Spleen (tissue), 7 donors: Measurements from ENCODE around the gene SF3A1.

ENCODE experiments used
- POLR2A ChIP-seq, 3 donors: fragments of 450-650 bp; IDR thresholded peaks; one replicate each; pipeline ENCODE4 v1.5.1; 2017; ENCODE audit warnings: antibody characterized with exemption in 3 of 3, mild to moderate bottlenecking in 1 of 3
- POLR2AphosphoS5 ChIP-seq, 3 donors: sonication (generic); formaldehyde crosslinking; IDR thresholded peaks; one replicate each; pipeline ENCODE4 v1.5.1; 2017; ENCODE audit warnings: antibody characterized with exemption in 3 of 3
- TF ChIP-seq, protein P1 (sequence below), 11 experiments: fragments of 200-600 bp in 7 of 11; fragments of 450-650 bp in 4 of 11; sonication (generic) in 4 of 11; IDR thresholded peaks in 8 of 11; conservative IDR thresholded peaks in 3 of 11; 1 replicate in 7 of 11; 2 replicates in 4 of 11; pipeline versions ENCODE4 v1.4.0 to v1.8.0; 2016 to 2021; ENCODE audit warnings: antibody characterized with exemption in 11 of 11, inconsistent platforms in 4 of 11, mild to moderate bottlenecking in 1 of 11
- donor health status: DM: no; HTN: no; CAD: no; lungs with moderate emphysema.
- donor health status: DM: no; HTN: no; CAD: no.
- donor health status: DM: no; HTN: no; CAD: no.

DNA sequence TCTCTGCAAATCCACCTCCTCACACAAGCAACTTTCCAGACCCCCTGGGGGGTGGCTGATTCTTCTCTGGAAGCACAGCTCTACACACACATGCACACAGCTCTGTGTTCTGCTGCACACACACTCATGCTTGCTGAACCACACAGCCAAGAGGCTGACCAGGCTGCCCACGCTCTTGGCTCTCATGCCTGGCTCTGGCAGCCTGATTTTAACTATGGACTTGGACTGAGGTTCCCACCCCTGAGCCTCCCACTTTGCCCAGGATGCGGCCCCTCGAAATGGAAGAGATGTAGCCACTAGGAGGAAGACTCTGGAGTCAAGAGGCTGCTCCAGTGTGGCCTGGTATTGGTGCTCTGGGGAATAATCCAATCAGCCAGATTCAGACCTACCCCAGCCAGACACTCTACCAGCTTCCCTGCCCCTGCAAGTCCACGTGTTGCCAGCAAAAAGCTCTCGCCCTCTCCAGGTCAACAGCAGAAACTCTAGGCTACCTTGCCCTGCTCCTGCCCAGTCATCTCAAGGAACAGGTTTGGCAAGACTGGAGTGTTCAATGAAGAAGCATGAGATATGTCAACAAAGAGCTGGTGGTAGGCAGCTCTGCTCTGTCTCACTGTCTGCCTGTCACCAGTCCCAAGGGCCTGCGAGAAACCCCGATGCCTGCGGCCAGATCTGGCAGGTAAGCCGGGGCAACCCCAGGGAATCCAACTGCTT lies 58.5 kb downstream of the SF3A1 start:
- TF ChIP-seq POLR2AphosphoS5 (IDR thresholded peaks at IDR 0.05) (no peak), POLR2A (IDR thresholded peaks at IDR 0.05) (no peak)
- TF ChIP-seq, protein P1, sequence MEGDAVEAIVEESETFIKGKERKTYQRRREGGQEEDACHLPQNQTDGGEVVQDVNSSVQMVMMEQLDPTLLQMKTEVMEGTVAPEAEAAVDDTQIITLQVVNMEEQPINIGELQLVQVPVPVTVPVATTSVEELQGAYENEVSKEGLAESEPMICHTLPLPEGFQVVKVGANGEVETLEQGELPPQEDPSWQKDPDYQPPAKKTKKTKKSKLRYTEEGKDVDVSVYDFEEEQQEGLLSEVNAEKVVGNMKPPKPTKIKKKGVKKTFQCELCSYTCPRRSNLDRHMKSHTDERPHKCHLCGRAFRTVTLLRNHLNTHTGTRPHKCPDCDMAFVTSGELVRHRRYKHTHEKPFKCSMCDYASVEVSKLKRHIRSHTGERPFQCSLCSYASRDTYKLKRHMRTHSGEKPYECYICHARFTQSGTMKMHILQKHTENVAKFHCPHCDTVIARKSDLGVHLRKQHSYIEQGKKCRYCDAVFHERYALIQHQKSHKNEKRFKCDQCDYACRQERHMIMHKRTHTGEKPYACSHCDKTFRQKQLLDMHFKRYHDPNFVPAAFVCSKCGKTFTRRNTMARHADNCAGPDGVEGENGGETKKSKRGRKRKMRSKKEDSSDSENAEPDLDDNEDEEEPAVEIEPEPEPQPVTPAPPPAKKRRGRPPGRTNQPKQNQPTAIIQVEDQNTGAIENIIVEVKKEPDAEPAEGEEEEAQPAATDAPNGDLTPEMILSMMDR (IDR thresholded peaks at IDR 0.05 in 8 of 11, conservative IDR thresholded peaks at IDR 0.05 in 3 of 11): no peak
